Hematopoietic multipotent progenitor cell treated with erythropoietin and hydrocortisone succinate and interleukin-3 and kit ligand, for 6 days (in vitro differentiated cells): ENCODE results near the gene MGAT3.
"Not testable (repeated sequence)": the region's sequence is repeated elsewhere in the genome, so short reads cannot be mapped to it uniquely, and the experiment has no call there.

Experiments
- DNase-seq: peaks from one replicate; pipeline ENCODE4 v3.0.0-alpha.2; 2015

MGAT3 gene

DNA sequence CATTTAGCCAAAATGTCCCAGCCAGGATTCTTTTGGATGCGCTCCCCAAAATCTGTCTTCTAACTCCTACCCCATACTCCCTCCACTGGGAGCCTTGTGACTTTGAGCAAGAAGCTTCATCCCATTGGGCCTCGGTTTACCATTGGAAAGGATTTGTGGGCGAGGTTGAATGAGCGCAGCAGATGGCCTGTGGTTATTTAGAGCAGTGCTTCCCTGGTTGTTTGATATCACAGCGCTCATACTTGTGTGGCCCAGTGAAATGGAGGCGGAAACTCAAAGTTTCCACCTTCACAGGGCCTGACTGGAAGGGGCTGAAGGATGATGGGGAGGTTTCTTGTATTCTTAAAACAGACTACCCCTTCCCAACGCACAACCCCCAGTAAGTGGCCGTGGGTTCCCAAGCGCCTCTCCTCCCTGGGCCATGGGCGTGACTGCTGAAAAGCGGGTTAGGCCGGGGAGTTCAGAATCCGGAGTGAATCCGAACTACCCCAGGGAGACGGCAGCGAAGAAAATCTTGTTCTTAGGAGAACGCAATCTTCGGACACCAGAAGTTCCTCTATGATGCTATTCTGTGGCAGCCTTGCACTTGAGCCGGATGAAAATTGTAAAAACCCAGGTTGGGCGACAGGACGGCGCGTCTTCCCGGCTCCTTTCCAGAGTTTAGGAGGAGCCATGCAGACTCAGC is 62.3 kb downstream of the MGAT3 start:
- peak; percentile 69 for DNase-seq

DNA sequence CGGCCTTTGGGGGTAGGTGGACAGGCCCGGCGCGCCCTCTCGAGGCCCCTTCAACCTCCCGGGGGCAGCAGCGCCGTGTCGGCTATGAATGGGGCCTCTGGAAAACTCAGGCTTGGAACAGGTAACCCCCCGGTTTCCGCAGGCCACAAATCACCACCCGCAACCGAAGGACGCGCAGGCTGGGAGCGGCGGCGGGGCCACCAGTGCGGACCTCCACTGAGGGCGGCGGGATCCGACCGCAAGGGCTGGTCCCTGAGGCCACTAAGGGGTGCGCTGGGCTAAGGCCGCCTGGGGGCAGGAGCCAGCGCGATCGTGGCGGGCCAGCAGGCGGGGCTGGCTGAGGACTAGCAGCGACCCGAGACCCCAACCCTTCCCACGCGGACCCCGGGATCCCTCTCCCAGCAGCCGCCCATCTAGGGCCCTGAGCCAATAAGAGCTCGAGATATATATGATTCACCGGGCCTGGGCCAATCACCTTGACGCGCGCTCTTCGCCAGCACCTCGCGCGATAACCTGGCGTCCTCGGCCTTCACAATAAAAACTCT is 62.9 kb downstream of the MGAT3 start:
- DNase-seq = peak; percentile 99

DNA sequence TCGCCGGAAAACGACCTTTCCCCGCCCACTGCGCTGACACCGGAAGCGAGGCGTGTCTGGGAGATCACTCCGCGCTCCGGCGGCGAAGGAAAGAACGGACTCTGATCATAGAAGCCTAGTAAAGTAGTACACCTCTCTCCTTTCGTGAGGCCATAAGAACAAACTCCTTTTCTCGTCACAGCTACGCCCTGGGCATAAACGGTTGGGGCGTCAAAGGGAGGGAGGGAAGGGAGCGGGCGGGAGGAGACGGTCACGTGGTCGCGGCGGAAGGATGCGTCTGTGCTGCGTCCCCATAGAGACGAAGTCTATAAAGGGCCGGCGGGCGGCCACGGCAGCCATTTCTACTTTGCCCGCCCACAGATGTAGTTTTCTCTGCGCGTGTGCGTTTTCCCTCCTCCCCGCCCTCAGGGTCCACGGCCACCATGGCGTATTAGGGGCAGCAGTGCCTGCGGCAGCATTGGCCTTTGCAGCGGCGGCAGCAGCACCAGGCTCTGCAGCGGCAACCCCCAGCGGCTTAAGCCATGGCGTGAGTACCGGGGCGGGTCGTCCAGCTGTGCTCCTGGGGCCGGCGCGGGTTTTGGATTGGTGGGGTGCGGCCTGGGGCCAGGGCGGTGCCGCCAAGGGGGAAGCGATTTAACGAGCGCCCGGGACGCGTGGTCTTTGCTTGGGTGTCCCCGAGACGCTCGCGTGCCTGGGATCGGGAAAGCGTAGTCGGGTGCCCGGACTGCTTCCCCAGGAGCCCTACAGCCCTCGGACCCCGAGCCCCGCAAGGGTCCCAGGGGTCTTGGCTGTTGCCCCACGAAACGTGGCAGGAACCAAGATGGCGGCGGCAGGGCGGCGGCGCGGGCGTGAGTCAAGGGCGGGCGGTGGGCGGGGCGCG is 63.7 kb downstream of the MGAT3 start, which contains the start of gene ATF4:
Gene ATF4 (plus strand): TSS at position 337 of the 880 bp plus-strand sequence. CDS start 884 bp downstream, outside the sequence.
- peak; percentile 93 for DNase-seq

DNA sequence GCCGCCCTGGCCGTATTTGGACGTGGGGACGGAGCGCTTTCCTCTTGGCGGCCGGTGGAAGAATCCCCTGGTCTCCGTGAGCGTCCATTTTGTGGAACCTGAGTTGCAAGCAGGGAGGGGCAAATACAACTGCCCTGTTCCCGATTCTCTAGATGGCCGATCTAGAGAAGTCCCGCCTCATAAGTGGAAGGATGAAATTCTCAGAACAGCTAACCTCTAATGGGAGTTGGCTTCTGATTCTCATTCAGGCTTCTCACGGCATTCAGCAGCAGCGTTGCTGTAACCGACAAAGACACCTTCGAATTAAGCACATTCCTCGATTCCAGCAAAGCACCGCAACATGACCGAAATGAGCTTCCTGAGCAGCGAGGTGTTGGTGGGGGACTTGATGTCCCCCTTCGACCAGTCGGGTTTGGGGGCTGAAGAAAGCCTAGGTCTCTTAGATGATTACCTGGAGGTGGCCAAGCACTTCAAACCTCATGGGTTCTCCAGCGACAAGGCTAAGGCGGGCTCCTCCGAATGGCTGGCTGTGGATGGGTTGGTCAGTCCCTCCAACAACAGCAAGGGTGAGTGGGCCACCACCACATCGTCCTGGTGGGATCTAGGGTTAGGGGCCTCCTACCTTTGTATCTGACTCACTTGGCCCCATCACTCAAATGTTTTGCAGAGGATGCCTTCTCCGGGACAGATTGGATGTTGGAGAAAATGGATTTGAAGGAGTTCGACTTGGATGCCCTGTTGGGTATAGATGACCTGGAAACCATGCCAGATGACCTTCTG is 64.5 kb downstream of the MGAT3 start:
- not testable (repeated sequence) for DNase-seq

DNA sequence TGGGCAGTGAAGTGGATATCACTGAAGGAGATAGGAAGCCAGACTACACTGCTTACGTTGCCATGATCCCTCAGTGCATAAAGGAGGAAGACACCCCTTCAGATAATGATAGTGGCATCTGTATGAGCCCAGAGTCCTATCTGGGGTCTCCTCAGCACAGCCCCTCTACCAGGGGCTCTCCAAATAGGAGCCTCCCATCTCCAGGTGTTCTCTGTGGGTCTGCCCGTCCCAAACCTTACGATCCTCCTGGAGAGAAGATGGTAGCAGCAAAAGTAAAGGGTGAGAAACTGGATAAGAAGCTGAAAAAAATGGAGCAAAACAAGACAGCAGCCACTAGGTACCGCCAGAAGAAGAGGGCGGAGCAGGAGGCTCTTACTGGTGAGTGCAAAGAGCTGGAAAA is 65.3 kb downstream of the MGAT3 start:
- not testable (repeated sequence) for DNase-seq

DNA sequence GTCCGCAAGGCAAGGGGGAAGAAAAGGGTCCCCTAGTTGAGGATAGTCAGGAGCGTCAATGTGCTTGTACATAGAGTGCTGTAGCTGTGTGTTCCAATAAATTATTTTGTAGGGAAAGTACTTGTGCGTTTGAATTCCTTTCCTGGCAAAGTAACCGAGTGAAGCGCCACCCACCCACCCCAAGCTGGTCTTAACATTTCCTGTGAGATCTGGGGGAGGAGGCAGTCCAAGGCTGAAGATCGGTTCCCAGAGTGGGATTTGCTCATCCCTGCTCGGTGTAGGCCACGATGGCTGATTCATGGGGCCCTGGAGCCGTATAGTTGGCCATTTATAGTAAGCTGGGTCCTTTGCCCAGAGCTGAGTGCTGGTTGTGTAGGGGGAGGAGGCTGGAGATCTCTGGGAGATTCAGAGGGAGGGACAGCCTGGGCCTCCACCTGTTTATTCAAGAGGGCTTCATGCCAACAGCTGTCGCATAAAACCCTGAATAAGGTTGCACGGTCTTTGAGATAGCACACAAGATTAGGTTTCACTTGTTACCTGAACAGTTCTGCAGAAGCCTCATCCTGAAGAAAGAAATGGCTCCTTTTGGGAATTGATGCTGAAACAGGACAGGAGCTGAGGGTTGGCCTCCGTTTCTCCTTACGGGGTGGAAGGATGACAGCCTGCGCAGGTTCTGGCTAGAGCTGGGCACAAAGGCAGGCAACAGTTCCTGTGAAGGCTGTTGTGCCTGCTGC is 65.9 kb downstream of the MGAT3 start:
- peak; percentile 66 for DNase-seq

DNA sequence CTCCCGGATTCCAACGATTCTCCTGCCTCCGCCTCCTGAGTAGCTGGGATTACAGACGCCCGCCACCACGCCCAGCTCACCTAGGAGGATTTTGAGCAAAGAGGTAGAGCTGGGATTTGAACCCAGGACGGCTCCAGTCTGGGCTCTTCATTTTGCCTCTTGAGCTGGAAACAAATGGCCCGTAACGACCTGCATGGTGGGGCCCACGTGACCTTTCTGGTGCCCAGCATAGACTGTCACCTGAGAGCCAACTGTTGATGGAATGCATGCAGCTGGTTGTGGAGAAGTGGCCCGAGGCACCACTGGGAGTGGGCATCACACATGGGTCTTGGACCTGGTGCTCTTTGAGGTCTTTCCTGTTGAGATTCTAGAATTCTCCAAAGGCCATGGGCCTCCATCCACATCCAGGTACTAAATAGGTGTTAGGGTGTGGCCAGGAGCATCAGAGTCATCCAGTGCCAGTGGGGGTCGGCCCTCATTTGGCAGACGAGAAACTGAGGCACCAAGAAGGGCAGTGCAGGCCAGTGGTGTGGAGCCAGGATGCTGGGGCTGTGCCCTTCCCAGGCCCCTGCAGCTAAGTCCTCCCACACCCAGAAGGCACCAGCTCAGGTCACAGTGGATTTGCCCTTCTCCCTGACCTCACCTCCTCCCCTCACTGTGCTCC is 67.4 kb downstream of the MGAT3 start:
- DNase-seq = no peak

DNA sequence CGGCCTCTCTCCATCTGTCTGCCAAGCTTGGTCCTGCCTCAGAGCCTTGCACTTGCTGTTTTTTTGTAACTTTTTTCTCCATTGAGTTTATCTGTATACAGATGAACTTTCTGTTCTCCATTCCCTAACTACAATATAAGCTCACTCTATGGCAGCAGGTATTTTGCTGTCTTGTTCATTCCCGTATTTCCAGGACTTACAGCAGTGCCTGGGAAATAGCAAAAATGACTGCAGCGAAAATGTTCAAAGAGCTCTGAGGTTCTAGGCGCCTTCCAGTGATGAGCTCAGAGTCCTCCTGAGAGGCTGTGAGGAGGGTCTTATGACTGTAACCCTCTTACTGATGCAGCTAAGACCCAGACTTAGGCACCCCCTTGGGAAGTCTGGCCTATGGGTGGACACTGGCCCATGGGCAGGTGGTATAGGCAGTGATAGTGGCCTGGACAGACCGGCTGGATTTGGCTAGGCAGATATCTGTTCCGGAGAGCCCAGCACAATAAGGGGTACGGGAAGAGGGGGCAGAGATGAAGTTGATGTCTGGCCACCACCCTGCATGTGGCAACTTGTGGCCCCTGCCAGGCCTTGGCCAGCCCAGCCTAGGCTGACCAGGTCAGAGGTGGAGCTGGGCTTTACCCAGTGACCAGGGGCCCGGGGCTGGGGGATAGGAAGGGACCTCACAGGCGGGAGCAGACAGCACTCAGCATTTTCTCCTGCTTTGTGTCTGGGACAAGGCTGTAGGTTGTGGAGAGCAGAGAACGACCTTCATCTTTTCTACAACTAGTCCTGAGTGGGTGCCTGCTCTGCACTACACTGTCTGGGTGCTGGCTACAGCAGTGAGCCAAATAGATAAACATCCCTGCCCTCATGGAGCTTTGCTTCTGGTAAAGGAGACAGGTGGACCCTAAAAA is 68.2 kb downstream of the MGAT3 start:
- no peak for DNase-seq

DNA sequence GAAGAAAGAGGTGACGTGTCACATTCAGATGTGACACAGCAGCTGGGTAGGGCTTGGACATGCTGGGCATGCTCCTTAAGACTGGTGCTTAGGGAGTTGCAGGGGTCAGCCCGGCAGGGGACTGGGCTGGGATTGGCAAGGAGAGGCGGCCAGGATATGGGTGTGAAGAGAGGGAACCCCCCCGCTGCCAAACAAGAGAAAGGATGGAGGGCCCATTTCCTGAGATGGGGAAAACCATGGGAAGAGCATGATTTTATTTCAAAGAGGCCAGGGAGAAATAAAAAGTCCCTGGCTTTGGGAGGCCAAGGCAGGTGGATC is 68.8 kb downstream of the MGAT3 start:
- no peak for DNase-seq

DNA sequence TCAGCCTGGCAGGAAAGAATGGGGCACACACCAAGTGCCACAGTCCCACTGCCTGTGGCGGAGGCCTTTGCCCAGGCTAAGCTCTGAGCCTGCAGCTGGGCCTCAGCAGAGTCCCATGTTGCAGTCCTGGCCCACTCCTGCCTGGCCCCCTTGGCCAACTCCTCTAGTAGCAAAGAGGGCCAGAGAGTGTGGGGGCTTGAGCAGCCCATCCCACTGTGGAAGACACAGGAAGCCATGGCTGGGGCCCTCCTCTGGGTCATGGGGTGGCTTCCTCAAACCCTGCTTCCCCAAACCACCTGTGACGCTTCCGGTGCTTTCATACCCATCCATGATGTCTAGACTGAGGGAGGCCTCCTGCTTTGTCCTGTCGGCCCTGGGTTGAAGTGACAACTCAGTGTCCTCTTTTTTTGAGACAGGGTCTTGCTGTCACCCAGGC is 69.9 kb downstream of the MGAT3 start:
- DNase-seq = peak; percentile 61

DNA sequence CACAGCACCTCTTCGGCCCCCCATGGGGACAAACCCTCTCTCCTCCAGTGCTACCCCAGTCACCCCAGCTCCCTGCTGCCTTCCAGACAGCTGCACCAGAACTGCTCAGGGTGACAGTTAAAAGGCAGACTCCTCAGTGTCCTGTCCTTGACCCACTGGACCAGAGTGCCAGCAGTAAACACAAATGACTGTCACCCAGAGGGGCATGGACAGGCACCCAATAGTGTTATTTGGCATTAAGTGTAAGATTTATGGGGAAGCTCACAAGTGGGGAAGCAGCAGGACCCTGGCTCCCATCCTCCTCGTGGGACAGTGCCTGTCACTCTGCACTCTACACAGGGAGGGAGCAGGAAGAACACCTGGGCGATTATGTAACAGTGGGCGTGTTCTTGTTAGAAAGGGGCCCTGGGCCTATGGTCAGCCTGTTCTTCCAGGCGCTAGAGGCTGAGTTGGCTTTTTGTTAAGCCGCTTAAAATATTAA is 70.7 kb downstream of the MGAT3 start:
- no peak for DNase-seq

DNA sequence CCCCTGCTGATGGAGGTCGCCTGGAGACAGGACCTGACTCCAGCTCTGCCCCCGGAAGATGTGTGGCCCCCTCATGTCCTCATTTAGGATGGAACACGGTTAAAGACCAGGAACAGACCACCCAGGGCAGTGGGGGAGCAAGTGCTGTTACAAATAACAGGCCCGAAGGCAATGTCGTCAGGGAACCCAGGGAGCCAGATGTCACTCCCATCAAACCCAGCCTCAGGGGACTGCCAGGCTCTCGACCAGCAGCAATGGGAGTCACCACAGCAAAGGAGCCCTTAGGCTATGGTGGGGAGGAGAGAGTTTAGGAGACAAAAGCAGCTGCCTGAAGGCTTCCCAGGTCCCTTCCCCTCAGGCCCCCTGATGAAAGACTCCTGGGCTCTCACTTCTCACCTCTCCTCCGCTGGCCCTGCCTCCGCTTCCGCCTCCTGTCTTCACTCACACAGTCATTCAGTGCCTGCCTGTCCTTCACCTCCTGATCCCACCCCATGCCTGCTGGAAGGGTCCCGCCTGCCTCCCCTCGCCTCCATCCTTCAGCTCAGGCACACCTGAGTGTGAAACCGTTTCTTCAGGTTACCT is 71.4 kb downstream of the MGAT3 start:
- DNase-seq = no peak

DNA sequence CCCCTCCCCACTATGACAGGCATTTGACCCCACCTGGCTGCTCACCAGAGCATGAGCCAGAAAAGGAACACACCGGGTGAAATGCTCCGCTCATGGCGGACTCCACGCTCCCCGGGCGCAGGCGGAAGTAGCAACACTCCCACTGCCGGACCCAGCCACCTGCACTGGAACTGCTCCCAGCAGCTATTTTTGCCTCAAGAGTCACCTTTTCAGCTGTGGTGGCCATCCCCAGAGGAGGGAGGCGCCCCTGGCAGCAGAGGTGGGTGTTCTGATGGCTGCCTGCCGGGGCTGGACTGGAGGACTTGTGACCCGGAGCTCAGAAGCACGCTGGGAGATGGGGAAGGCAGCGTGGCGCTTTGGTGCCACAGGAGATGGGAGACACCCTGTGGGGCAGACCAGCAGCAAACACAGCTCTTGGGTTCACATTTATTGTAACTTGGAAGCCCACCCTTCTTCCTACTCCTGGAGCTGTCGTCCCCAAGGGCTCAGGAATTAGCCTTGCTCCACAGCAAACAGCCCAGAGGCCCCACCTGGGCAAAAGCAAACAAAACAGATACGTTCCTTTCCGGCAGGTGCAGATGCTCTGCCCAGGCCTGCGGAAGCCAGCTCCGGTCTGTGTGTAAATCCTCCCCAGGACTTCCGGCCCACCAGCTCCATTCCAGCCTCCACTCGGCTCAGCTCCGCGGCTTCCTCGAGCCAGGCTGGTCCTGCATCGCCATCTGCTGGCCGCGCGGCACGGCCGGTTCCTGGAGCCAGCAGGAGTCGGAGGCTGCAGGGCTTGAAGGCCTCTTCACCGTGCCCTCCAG is 72.1 kb downstream of the MGAT3 start:
- DNase-seq = peak; percentile 95

DNA sequence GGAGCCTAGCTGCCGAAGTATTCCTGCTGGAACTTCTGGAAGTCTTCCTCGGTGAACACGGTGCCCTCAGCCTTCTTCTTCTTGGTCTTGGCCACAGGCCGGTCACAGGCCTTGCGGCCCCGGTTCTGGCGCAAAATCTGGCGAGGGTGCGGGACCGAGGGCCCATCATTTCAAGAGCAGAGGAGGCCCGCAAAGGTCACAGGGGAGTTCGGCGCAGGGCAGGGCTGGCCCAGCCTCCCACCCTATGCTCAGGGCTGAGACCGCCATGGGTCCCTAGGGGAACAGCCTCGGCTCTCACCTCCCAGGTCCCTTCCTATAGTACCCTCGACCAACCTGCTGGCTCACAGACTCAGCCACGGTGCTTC is 72.7 kb downstream of the MGAT3 start:
- DNase-seq = no peak

DNA sequence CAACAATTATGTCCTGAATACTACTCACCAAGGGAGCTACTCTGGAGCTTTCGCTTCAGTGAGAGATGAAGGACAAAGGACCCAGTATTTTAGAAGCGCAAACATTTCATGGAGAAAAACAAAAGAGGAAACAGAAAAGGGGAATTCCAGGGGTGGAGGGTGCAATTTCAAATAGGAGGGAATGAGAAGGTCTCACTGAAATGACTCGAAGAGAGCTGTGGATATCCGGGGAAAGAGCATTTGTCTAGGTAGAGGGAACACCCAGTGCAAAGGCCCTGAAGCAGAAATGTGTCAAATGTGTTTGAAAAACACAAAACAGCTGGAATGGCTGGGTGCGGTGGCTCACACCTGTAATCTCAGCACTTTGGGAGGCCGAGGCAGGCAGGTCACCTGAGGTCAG is 73.3 kb downstream of the MGAT3 start:
- no peak for DNase-seq

DNA sequence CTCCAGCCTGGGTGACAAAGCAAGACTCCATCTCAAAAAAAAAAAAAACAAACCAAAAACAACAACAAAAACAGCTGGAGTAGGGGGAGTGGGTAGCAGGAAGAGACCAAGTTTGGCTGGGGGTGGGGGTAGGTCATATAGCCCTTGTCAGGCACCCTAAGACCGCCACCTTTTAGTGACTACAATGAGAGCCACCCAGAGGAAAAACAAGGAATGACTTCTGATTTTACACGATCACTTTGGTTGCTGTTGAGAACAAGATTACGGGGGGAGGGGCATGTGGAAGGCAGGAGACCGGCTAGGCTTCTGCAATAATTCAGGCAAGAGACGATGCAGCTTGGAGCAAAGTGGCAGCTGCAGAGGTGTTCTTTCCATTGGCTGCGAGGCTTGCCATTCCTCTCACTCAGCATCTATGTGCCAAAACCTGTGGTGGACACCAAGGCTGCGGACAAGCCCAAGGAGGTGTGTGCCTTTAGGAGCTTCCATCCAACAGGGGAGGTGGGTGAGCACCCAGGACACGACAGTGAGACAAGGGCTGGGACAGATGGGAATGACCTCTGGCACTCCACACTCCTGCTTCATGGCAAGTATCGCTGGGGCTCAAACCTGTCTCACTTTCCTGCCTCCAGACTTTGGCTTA is 74.0 kb downstream of the MGAT3 start:
- DNase-seq = peak; percentile 92

DNA sequence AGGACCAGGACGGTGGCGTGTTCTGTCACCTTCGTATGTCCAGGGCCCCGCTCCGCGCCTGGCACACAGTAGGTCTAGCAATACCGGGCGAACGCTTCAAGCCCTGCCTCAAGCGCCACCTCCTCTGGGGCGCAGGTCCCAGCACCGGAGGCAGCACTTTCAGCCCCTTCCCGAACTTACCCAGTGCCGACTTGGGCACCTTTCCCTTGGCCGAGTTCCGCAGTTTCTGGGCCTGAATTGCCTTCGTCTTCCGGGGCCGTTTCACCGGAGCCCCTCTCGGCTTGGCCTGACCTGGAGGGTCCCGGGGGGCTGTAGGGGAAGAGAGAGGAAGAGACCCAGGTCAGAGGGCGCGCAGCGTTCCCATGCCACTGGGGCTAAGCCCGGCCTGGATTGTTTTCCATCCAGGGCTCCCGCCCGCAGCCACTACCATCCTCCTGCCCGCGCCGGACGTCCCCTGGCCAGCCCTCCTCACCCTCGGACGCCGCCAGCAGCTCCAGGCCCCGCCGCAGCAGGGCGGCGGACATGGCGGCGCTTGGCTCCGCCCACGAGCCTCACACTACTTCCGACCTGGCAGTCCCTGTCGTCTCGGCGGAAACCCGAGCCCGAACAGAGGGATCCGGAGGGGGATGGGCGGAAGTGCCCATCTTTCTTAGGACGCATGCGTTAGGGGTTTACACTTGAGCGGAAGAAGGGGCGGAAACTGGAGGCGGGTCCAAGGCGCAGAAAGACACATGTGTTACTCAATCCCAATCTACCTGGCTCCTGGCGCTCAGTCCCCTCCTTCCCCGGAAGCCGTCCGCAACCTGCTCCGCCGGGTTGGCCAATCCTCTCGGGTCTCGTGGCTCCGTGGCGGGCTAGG is 75.6 kb downstream of the MGAT3 start, which contains the start of gene RPS19BP1:
Gene RPS19BP1 (minus strand): TSS at position 534 of the 859 bp plus-strand sequence. CDS start 10 bp downstream, at position 524.
- peak; percentile 100 for DNase-seq

DNA sequence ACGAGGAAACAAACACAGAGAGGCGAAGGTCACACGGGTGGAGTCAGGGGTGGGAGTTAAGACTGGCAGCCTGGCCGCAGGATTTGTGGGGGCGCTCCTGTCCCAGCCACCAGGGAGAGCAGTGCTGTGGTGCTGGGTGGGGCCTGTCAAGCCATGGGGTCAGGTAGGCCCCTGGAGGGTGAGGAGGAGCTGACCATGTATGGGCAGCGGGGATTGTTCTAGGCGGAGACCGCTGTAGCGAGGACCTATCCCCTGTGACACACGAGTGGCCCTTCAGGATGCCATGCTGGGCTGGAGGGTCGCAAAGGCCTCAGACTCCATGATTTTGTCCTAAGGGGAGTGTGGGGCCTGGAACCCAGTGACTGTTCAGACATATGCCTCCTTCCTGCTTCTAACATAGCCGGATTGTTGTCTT is 77.3 kb downstream of the MGAT3 start:
- no peak for DNase-seq
